Transverse colon (tissue), 3 donors: ENCODE data around the gene RBAK.

Source experiments
- EP300 ChIP-seq: sonication (generic); formaldehyde crosslinking; IDR thresholded peaks from one replicate; pipeline ENCODE4 v1.6.1; 2017; ENCODE audit warnings: antibody characterized with exemption, low read depth
- TF ChIP-seq, protein P1 (sequence below), 5 experiments: fragments of 200-600 bp in 3 of 5; fragments of 450-650 bp in 2 of 5; sonication (generic) in 3 of 5; IDR thresholded peaks; 1 replicate in 2 of 5; 2 replicates in 3 of 5; pipeline ENCODE4 v1.5.1; 2016 to 2017; ENCODE audit warnings: antibody characterized with exemption in 5 of 5, inconsistent platforms in 3 of 5, mild to moderate bottlenecking in 2 of 5, moderate library complexity in 1 of 5

- no peak for TF ChIP-seq EP300
- TF ChIP-seq, protein P1, sequence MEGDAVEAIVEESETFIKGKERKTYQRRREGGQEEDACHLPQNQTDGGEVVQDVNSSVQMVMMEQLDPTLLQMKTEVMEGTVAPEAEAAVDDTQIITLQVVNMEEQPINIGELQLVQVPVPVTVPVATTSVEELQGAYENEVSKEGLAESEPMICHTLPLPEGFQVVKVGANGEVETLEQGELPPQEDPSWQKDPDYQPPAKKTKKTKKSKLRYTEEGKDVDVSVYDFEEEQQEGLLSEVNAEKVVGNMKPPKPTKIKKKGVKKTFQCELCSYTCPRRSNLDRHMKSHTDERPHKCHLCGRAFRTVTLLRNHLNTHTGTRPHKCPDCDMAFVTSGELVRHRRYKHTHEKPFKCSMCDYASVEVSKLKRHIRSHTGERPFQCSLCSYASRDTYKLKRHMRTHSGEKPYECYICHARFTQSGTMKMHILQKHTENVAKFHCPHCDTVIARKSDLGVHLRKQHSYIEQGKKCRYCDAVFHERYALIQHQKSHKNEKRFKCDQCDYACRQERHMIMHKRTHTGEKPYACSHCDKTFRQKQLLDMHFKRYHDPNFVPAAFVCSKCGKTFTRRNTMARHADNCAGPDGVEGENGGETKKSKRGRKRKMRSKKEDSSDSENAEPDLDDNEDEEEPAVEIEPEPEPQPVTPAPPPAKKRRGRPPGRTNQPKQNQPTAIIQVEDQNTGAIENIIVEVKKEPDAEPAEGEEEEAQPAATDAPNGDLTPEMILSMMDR (IDR thresholded peaks at IDR 0.05): no peak
These were observed 25.6 kb upstream of the RBAK start for GRCh38 chr7:5020098-5020497.
